GM13976 (cell line): ENCODE data around the gene ETV1.

ENCODE experiments used
- DNase-seq: peaks from one replicate; pipeline ENCODE4 v3.0.0; 2012; ENCODE audit warnings: low spot score
- in situ Hi-C: fragments of 300-500 bp; cut with MboI; formaldehyde crosslinking; loops from one replicate; pipeline ENCODE4 v1.12.0; 2022; ENCODE audit warnings: low sequenced_read_pairs, mixed read lengths, inconsistent platforms; ENCODE audit not compliant: unreplicated experiment
- TF ChIP-seq, protein P1 (sequence below): IDR thresholded peaks from 2 replicates; pipeline ENCODE4 v1.5.1; 2012; ENCODE audit warnings: borderline replicate concordance, mild to moderate bottlenecking; ENCODE audit not compliant: insufficient read depth; ENCODE audit errors: extremely low read depth, missing control alignments, control extremely low read depth

Gene ETV1

DNA sequence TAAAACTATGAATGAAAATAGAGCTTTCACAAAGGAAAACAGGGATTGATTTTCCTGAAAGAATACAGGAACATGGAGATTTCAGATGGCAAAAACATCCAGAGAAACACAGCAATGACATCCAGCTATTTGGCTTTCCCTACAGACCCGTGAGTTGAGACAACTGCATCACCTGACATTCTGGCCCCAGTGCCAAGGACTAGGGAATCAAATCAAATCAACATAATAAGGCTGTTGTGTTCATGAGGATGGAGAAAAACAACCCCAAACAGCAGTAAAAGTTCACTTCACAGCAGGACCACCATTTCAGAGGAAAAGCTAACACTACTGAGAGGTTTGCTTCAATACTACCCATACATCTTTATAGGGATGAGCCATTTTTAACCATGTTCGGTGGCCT, 25.5 kb downstream of the ETV1 start:
- DNase-seq = no peak
- in situ Hi-C loops = no loop called here
- TF ChIP-seq, protein P1, sequence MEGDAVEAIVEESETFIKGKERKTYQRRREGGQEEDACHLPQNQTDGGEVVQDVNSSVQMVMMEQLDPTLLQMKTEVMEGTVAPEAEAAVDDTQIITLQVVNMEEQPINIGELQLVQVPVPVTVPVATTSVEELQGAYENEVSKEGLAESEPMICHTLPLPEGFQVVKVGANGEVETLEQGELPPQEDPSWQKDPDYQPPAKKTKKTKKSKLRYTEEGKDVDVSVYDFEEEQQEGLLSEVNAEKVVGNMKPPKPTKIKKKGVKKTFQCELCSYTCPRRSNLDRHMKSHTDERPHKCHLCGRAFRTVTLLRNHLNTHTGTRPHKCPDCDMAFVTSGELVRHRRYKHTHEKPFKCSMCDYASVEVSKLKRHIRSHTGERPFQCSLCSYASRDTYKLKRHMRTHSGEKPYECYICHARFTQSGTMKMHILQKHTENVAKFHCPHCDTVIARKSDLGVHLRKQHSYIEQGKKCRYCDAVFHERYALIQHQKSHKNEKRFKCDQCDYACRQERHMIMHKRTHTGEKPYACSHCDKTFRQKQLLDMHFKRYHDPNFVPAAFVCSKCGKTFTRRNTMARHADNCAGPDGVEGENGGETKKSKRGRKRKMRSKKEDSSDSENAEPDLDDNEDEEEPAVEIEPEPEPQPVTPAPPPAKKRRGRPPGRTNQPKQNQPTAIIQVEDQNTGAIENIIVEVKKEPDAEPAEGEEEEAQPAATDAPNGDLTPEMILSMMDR = no peak

DNA sequence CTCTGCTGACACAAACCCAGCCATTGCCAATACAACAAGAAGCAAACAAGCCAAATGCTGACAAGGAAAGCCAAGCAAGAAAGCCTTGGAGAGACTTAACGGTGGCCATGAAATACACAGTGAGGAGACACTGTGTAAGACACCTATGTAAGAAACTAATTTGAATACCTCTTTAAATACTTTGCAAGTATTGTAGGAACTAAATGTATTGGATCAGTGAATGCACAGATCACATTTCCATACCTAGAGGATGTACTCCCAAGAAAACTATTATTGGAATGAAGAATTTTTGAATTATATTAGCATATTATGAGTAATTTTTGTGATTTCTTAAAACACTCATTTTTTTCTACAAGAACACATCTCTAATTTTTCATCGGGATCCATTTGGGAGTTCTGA, 34.0 kb downstream of the ETV1 start:
- TF ChIP-seq, protein P1 = no peak
- in situ Hi-C loops = no loop called here
- no peak for DNase-seq

DNA sequence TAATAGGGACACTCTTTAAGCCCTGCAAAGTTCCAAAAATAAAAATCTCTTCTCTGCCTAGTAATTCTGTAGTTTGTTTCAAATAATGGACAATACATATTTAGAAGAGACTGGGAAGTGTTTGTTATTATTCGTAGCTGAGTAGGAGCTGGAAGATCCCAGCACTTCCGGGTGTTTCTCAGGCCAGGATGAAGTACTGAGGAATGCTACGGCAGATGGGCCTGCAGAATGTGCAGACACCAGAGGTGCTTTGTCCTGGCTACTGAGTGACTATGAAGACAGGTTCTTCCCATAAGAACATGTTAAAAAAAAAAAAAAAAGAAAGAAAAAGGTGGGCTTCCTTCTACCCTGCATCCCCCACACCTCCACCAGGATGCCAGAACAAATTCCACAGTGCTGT, 36.1 kb downstream of the ETV1 start:
- TF ChIP-seq, protein P1 = no peak
- DNase-seq = no peak
- in situ Hi-C loops = no loop called here

DNA sequence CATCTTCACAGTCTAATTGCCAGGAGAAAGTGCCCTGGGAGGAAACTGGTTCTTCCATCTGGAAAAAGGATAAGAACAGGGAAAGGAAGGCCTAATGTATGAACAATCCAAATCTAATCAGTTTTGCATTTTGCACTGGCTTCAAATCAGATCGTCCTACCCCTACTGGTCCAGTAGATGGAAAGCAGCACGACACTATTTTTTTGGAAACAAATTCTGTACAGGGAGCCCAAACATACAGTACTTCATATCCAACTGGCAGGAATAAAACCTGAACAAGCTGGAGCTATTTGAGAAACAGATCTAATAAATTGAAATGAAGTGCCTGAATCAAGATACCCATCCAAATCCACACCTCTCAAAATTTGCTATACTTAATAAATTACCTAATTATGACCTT, 36.5 kb downstream of the ETV1 start:
- TF ChIP-seq, protein P1 = no peak

DNA sequence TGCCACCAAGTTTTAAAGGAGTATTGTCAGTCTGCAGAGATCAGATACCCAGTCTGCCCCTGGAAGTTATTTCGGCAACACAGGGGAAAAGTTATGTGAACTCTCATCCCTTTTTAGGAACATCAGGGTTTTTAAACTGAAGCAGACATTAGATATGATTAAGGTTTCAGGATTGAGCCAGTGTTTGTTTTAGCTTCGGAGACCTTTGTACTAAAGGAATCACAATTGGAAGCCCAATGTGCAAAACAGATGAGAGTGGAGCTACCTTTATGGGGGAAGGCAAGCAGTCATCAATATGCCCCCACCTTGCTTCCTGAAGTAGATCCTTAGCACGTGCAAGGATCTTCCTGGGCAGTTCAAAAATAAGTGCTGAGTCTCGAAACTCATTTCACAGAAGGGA, 39.5 kb downstream of the ETV1 start:
- TF ChIP-seq, protein P1 = no peak
- in situ Hi-C loops = no loop called here
- no peak for DNase-seq

More for the DNA sequence above, 36.5 kb downstream of the ETV1 start:
- in situ Hi-C loops = no loop called here
- DNase-seq = no peak

DNA sequence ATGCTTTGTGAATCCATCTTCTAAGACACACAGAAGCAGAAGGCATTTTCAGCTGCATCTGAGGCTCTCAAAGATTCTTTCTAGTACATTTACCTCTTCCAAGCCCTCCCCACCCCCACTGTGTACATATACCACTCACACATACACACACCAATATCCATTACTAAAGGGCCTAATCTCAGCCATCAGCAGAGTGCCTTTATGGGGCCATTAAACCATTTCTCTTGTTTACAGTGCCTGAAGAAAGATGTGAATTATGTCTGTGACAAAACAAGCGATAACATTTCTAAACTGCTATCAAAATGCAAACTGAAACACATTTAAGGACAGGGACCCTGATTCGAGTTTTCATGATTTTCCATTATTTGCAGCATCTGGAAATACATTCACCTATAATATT, 40.0 kb downstream of the ETV1 start:
- TF ChIP-seq, protein P1 = no peak
- in situ Hi-C loops = no loop called here
- no peak for DNase-seq
